Liver (tissue), 3 donors: Measurements from ENCODE around the gene MRPS24.

Experiments
- CTCF ChIP-seq: fragments of 150-350 bp; IDR thresholded peaks from 2 replicates; pipeline ENCODE4 v1.5.1; 2017; ENCODE audit warnings: improper control_type of control experiment, low read depth, low read length; ENCODE audit not compliant: missing input control
- EGR1 ChIP-seq, 2 donors: IDR thresholded peaks; 2 replicates each; pipeline ENCODE4 v1.6.1; 2016 to 2018; ENCODE audit warnings: antibody characterized with exemption in 2 of 2, low read depth in 2 of 2
- HNF4A ChIP-seq, 2 donors: conservative IDR thresholded peaks; 2 replicates each; pipeline ENCODE4 v1.6.1; 2016; ENCODE audit warnings: antibody characterized with exemption in 2 of 2, mild to moderate bottlenecking in 2 of 2
- REST ChIP-seq: IDR thresholded peaks from 2 replicates; pipeline ENCODE4 v1.6.1; 2016; ENCODE audit warnings: antibody characterized with exemption, mild to moderate bottlenecking
- SP1 ChIP-seq: IDR thresholded peaks from 2 replicates; pipeline ENCODE4 v1.6.1; 2018; ENCODE audit warnings: antibody characterized with exemption, mild to moderate bottlenecking
- YY1 ChIP-seq: IDR thresholded peaks from 2 replicates; pipeline ENCODE4 v1.6.1; 2016; ENCODE audit warnings: antibody characterized with exemption, mild to moderate bottlenecking
- TF ChIP-seq, protein P1 (sequence below): IDR thresholded peaks from 2 replicates; pipeline ENCODE4 v1.6.1; 2016; ENCODE audit warnings: antibody characterized with exemption
- donor health status: healthy.
- donor health status: healthy.

- TF ChIP-seq, protein P1, sequence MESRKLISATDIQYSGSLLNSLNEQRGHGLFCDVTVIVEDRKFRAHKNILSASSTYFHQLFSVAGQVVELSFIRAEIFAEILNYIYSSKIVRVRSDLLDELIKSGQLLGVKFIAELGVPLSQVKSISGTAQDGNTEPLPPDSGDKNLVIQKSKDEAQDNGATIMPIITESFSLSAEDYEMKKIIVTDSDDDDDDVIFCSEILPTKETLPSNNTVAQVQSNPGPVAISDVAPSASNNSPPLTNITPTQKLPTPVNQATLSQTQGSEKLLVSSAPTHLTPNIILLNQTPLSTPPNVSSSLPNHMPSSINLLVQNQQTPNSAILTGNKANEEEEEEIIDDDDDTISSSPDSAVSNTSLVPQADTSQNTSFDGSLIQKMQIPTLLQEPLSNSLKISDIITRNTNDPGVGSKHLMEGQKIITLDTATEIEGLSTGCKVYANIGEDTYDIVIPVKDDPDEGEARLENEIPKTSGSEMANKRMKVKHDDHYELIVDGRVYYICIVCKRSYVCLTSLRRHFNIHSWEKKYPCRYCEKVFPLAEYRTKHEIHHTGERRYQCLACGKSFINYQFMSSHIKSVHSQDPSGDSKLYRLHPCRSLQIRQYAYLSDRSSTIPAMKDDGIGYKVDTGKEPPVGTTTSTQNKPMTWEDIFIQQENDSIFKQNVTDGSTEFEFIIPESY = no peak
- no peak for TF ChIP-seq HNF4A (conservative IDR thresholded peaks at IDR 0.05)
- TF ChIP-seq YY1 = no peak
- TF ChIP-seq CTCF = no peak
- no peak for TF ChIP-seq EGR1 (IDR thresholded peaks at IDR 0.05; ENCODE audit: low read depth in 2 of 2)
- TF ChIP-seq REST = no peak
- TF ChIP-seq SP1 = no peak
These were observed 17.5 kb downstream of the MRPS24 start for GRCh38 chr7:43851805-43852204.
